Vagina (tissue), 2 donors: ENCODE measurements around the gene ASXL2.
"Not testable (repeated sequence)": the region's sequence is repeated elsewhere in the genome, so short reads cannot be mapped to it uniquely, and the experiment has no call there.

Experiments
- CTCF ChIP-seq, 3 experiments: fragments of 450-650 bp in 2 of 3; fragments of 200-600 bp in 1 of 3; sonication (generic) in 1 of 3; IDR thresholded peaks; one replicate each; pipeline ENCODE4 v1.5.1; 2017 to 2019; ENCODE audit warnings: antibody characterized with exemption in 3 of 3, mild to moderate bottlenecking in 2 of 3, moderate library complexity in 2 of 3
- POLR2A ChIP-seq, 2 donors: fragments of 450-650 bp; IDR thresholded peaks; one replicate each; pipeline ENCODE4 v1.6.1; 2017; ENCODE audit warnings: antibody characterized with exemption in 2 of 2, mild to moderate bottlenecking in 2 of 2, moderate library complexity in 2 of 2
- POLR2AphosphoS5 ChIP-seq, 2 donors: sonication (generic); formaldehyde crosslinking; IDR thresholded peaks; one replicate each; pipeline ENCODE4 v1.9.0; 2017; ENCODE audit warnings: antibody characterized with exemption in 2 of 2, mild to moderate bottlenecking in 2 of 2, low read depth in 1 of 2; ENCODE audit not compliant: insufficient read depth in 1 of 2

- TF ChIP-seq CTCF (IDR thresholded peaks at IDR 0.05); POLR2A (IDR thresholded peaks at IDR 0.05); POLR2AphosphoS5 (IDR thresholded peaks at IDR 0.05; ENCODE audit: insufficient read depth in 1 of 2, low read depth in 1 of 2): not testable (repeated sequence)
Measured at GRCh38 chr2:25915944-25916772, 37.9 kb upstream of the ASXL2 start.
